K562 (cell line): ENCODE measurements around the gene MATN1. TPM values are rescaled to one million over a fixed set of nuclear protein-coding genes. Genes with fewer than 3 reads are reported as not detected.
A peak's percentile ranks its signal among the peaks of the same experiment; 100 is the strongest.

Experiments used
- CBX2 ChIP-seq: fragments of 200-600 bp; sonication (generic); IDR thresholded peaks from one replicate; pipeline ENCODE4 v1.6.1; 2012; ENCODE audit warnings: mild to moderate bottlenecking, low read length, inconsistent platforms; ENCODE audit not compliant: insufficient read depth, poor library complexity, severe bottlenecking
- CXXC5 ChIP-seq: fragments of 250-450 bp; sonication (Bioruptor Pico); IDR thresholded peaks from 2 replicates; pipeline ENCODE4 v1.8.0; 2022; ENCODE audit warnings: inconsistent platforms, mild to moderate bottlenecking, moderate library complexity
- DNMT1 ChIP-seq: fragments of 450-650 bp; IDR thresholded peaks from 2 replicates; pipeline ENCODE4 v1.6.1; 2016; ENCODE audit warnings: antibody characterized with exemption, mild to moderate bottlenecking
- GATAD2B ChIP-seq: fragments of 450-650 bp; IDR thresholded peaks from 2 replicates; pipeline ENCODE4 v1.6.1; 2017; ENCODE audit warnings: mild to moderate bottlenecking, borderline replicate concordance
- GMEB1 ChIP-seq: fragments of 250-450 bp; sonication (Bioruptor Pico); IDR thresholded peaks from 2 replicates; pipeline ENCODE4 v1.4.0; 2020; ENCODE audit warnings: mild to moderate bottlenecking
- HDAC1 ChIP-seq, 2 experiments: fragments of 450-650 bp; IDR thresholded peaks; 2 replicates each; pipeline ENCODE4 v1.6.1; 2016 to 2017; ENCODE audit warnings: inconsistent platforms in 1 of 2, mild to moderate bottlenecking in 1 of 2, moderate library complexity in 1 of 2
- MNT ChIP-seq, 2 experiments: fragments of 450-650 bp; conservative IDR thresholded peaks; 2 replicates each; pipeline ENCODE4 v1.6.1; 2017; ENCODE audit warnings: mild to moderate bottlenecking in 2 of 2, moderate library complexity in 2 of 2
- MYC ChIP-seq, 2 experiments: fragments of 250-450 bp in 1 of 2; sonication (Bioruptor Pico) in 1 of 2; IDR thresholded peaks; 2 replicates each; pipeline versions ENCODE4 v1.5.1 to v1.6.1; 2012 to 2021; ENCODE audit warnings: low read depth in 2 of 2, borderline replicate concordance in 1 of 2, improper control_type of control experiment in 1 of 2, low read length in 1 of 2, mild to moderate bottlenecking in 1 of 2, moderate library complexity in 1 of 2
- NBN ChIP-seq: fragments of 450-650 bp; IDR thresholded peaks from 2 replicates; pipeline ENCODE4 v1.6.1; 2016; ENCODE audit warnings: low read depth, mild to moderate bottlenecking
- NRF1 ChIP-seq, 2 experiments: fragments of 450-650 bp; IDR thresholded peaks in 1 of 2; conservative IDR thresholded peaks in 1 of 2; 2 replicates each; pipeline ENCODE4 v1.6.1; 2014; ENCODE audit warnings: mild to moderate bottlenecking in 2 of 2
- RBFOX2 ChIP-seq: fragments of 200-400 bp; formaldehyde crosslinking; IDR thresholded peaks from 2 replicates; pipeline ENCODE4 v1.6.1; 2017; ENCODE audit warnings: low read depth, mild to moderate bottlenecking, low read length, moderate library complexity
- SMARCB1 ChIP-seq: IDR thresholded peaks from 2 replicates; pipeline ENCODE4 v1.6.1; 2011; ENCODE audit warnings: improper control_type of control experiment, low read depth; ENCODE audit not compliant: insufficient read length
- VEZF1 ChIP-seq: fragments of 200-800 bp; sonication (Bioruptor generic); IDR thresholded peaks from 2 replicates; pipeline ENCODE4 v1.6.1; 2017; ENCODE audit warnings: missing genetic modification characterization, missing compliant biosample characterization
- ZNF134 ChIP-seq: fragments of 250-450 bp; sonication (Bioruptor Pico); conservative IDR thresholded peaks from 2 replicates; pipeline ENCODE4 v1.4.0; 2020
- ZNF398 ChIP-seq: fragments of 250-450 bp; sonication (Bioruptor Pico); IDR thresholded peaks from 2 replicates; pipeline ENCODE4 v1.8.0; 2021; ENCODE audit warnings: moderate library complexity, mild to moderate bottlenecking, inconsistent platforms
- polyA plus RNA-seq, 8 experiments: library from polyadenylated mRNA; depleted of rRNA in 4 of 8; stranded (reverse) in 5 of 8; unstranded in 3 of 8; fragments of >200 nt; fragmentation: Nextera tagmentation in 2 of 8; fragmentation: Illumina TruSeq in 1 of 8; extraction: Ambion mirVana in 2 of 8; extraction: Trizol in 1 of 8; gene quantifications; 2 replicates each; pipeline versions ENCODE4 v1.2.1 to v1.2.3, GENCODE V29; 2011 to 2014; ENCODE audit warnings: inconsistent platforms in 1 of 8, missing spikeins in 1 of 8
- total RNA-seq, 7 experiments: library from RNA; depleted of rRNA in 6 of 7; stranded (reverse); fragments of >200 nt in 6 of 7; fragmentation: Illumina TruSeq in 2 of 7; extraction: Trizol in 2 of 7; gene quantifications; 2 replicates each; pipeline versions ENCODE4 v1.2.1 to v1.2.3, GENCODE V29; 2011 to 2021; ENCODE audit warnings: low replicate concordance in 1 of 7

The MATN1 gene
- total and polyA plus RNA-seq, 9 of the 15 experiments (the other 6 are each of a cell fraction or from before 2014, with no cell fraction given) = 0.10 to 2.3 (median 1.2) TPM

GRCh38 chr1:30733493-30733892 is 10.1 kb upstream of the MATN1 start (continued):
- TF ChIP-seq VEZF1 = peak; percentile 30; the same call in 1 of the 2 replicates
- TF ChIP-seq MYC (IDR thresholded peaks at IDR 0.05; ENCODE audit: low read depth, low read length) = no peak
- 0 out of 2 replicates have a peak, but pooled peaks have one; percentile 43 for TF ChIP-seq MYC (CRISPR knock-in tag; IDR thresholded peaks at IDR 0.05; ENCODE audit: borderline replicate concordance, low read depth)
- TF ChIP-seq DNMT1 = no peak
- no peak for TF ChIP-seq NBN
- TF ChIP-seq NRF1 (conservative IDR thresholded peaks at IDR 0.05 in 1 of 2, IDR thresholded peaks at IDR 0.05 in 1 of 2) = no peak
- no peak for TF ChIP-seq CBX2
- TF ChIP-seq GATAD2B = no peak
- TF ChIP-seq SMARCB1 = peak; percentile 44
- TF ChIP-seq ZNF398 (CRISPR knock-in tag) = no peak
- peak; percentile 25; the same call in 1 of the 2 replicates for TF ChIP-seq GMEB1 (CRISPR knock-in tag)
- peak; percentile 29 for TF ChIP-seq CXXC5 (CRISPR knock-in tag)
- TF ChIP-seq MNT (conservative IDR thresholded peaks at IDR 0.05) = no peak
- TF ChIP-seq ZNF134 = no peak
- TF ChIP-seq RBFOX2 = 0 out of 2 replicates have a peak, but pooled peaks have one; percentile 27
- TF ChIP-seq HDAC1 (IDR thresholded peaks at IDR 0.05) = no peak
